BLaER1 (cell line): ENCODE results near the gene MOB2.
"Not testable (repeated sequence)": the region's sequence is repeated elsewhere in the genome, so short reads cannot be mapped to it uniquely, and the experiment has no call there.

Experiments used
- H3K27ac ChIP-seq: shearing (Covaris generic); formaldehyde crosslinking; 2 replicates; pipeline ENCODE4 v1.8.1; 2022
- H3K27me3 ChIP-seq: shearing (Covaris generic); formaldehyde crosslinking; 2 replicates; pipeline ENCODE4 v1.8.1; 2022
- H3K36me3 ChIP-seq: shearing (Covaris generic); formaldehyde crosslinking; 2 replicates; pipeline ENCODE4 v1.8.1; 2022
- H3K4me1 ChIP-seq: shearing (Covaris generic); formaldehyde crosslinking; 2 replicates; pipeline ENCODE4 v1.8.1; 2022
- H3K4me2 ChIP-seq: shearing (Covaris generic); formaldehyde crosslinking; 2 replicates; pipeline ENCODE4 v1.8.1; 2022
- H3K4me3 ChIP-seq: shearing (Covaris generic); formaldehyde crosslinking; 2 replicates; pipeline ENCODE4 v1.8.1; 2022
- H3K9ac ChIP-seq: shearing (Covaris generic); formaldehyde crosslinking; 2 replicates; pipeline ENCODE4 v1.8.1; 2022
- H3K9me3 ChIP-seq: shearing (Covaris generic); formaldehyde crosslinking; 2 replicates; pipeline ENCODE4 v1.8.1; 2022
- H4K20me1 ChIP-seq: shearing (Covaris generic); formaldehyde crosslinking; 2 replicates; pipeline ENCODE4 v1.8.1; 2022
- Cebpa-rat ChIP-seq: shearing (Covaris generic); IDR thresholded peaks from 2 replicates; pipeline ENCODE4 v1.8.1; 2022

Gene MOB2

DNA sequence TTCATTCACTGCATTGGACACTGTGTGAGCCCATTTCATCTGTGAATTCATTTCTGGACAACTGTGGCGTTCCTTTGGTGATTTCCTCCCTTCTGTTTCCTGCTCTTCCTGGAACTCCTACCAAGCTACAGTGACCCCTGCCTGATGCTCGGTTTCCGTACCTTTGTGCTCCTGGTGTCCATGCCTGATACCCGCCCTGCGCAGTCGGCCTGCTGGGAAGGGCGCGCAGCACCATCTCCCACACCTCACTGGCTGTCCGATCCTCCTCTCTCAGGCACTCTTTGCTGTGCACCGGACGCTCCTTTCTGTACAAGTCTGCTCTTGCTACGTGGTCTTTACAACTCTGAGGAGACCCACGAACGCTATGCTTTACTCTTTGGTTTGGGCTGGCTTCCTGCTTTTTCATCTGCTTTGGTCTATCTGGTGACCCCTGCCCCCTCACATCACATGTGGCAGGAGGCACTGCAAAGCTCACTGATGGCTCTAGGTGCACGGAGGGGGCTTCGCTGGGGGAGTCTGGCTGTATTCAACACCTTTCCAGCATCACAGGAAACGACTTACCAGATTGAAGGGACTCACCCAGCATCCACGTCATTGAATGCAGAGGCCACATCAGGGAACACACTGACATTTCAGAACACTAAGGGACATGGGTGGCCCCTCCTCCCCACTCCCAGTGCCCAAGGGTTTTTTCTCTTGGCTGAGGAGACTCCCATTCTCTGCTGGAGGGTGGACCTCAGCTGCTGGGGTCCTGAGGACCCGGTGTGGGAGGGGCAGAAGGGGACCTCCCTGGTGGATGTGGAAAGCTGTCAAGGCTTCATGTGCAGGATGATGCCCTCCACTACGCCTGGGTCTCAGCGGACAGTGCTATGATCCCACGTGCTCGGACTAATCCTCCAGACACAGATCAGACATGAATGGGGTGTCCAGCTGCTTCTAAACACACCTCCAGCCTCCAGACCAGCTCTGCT is 27.0 kb upstream of the MOB2 start:
- Histone ChIP-seq H3K4me2 (peak overlapping the region; percentile 84), H4K20me1 (peaks cover 95% of the 10 kb centered on the region), H3K4me3 (no peak overlapping the region), H3K27me3 (no peaks in the 10 kb centered on the region), H3K4me1 (peaks cover 93% of the 10 kb centered on the region), H3K36me3 (no peaks in the 10 kb centered on the region; the same call in 1 of the 2 replicates), H3K9ac (peak overlapping the region; percentile 46; the same call in 1 of the 2 replicates), H3K27ac (peak overlapping the region; percentile 26; the same call in 1 of the 2 replicates), H3K9me3 (no peaks in the 10 kb centered on the region)
- TF ChIP-seq Cebpa-rat, result no peak

- peaks cover 95% of the 10 kb centered on the region for H4K20me1 ChIP-seq
These were observed 26.1 kb upstream of the MOB2 start for GRCh38 chr11:1512531-1513258.

DNA sequence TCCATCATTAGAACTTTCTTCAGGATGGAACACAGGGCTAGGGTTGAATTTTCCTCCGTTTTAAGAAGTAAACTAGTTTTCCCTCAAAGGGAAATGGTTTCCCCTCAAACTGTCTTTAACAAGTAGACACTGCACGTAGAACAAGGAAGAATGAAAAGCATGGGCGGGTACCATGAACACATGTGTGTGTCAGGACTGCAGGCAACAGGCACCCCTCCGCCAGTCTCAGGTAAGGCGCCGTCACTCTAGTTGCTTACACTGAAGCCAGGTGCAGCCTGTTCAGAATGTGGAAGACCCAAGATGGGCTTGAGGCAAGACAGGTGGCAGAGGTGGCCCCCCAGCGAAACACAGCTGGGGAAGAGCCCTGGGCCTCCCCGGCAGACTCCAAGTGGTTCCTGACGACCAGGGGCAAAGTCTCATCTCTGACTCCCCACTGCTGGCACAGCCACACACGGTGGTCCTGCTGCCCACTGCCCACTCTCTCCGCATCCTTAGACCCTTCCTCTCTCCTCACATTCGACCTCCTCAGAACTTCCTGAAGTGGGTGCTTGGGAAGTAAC is 25.4 kb upstream of the MOB2 start:
- Histone ChIP-seq H3K36me3 (no peaks in the 10 kb centered on the region; the same call in 1 of the 2 replicates), H3K4me2 (peak overlapping the region; percentile 61), H3K4me1 (peaks cover 93% of the 10 kb centered on the region), H4K20me1 (peaks cover 95% of the 10 kb centered on the region), H3K27ac (peak overlapping the region; percentile 30; the same call in 1 of the 2 replicates), H3K9me3 (no peaks in the 10 kb centered on the region), H3K4me3 (no peak overlapping the region), H3K9ac (no peak overlapping the region), H3K27me3 (no peaks in the 10 kb centered on the region)
- no peak for TF ChIP-seq Cebpa-rat

More at GRCh38 chr11:1512531-1513258, 26.1 kb upstream of the MOB2 start:
- Histone ChIP-seq H3K27ac (peak overlapping the region; percentile 30; the same call in 1 of the 2 replicates), H3K4me1 (peaks cover 93% of the 10 kb centered on the region), H3K4me2 (peak overlapping the region; percentile 84)
- H3K9me3 ChIP-seq, H3K27me3 ChIP-seq, H3K36me3 ChIP-seq, H3K9ac ChIP-seq, H3K4me3 ChIP-seq: not testable (repeated sequence)

GRCh38 chr11:1510928-1511327 is 24.3 kb upstream of the MOB2 start:
- no peak for TF ChIP-seq Cebpa-rat
- H3K9me3 ChIP-seq, result no peaks in the 10 kb centered on the region
- H3K4me3 ChIP-seq, result no peak overlapping the region
- peak overlapping the region; percentile 61 for H3K4me2 ChIP-seq
- H4K20me1 ChIP-seq, result peaks cover 95% of the 10 kb centered on the region
- 0 out of 2 replicates have a peak overlapping the region, but pooled peaks have one; percentile 3 for H3K9ac ChIP-seq
- H3K36me3 ChIP-seq, result no peaks in the 10 kb centered on the region; the same call in 1 of the 2 replicates
- no peaks in the 10 kb centered on the region for H3K27me3 ChIP-seq
- no peak overlapping the region for H3K27ac ChIP-seq
- peaks cover 93% of the 10 kb centered on the region for H3K4me1 ChIP-seq

DNA sequence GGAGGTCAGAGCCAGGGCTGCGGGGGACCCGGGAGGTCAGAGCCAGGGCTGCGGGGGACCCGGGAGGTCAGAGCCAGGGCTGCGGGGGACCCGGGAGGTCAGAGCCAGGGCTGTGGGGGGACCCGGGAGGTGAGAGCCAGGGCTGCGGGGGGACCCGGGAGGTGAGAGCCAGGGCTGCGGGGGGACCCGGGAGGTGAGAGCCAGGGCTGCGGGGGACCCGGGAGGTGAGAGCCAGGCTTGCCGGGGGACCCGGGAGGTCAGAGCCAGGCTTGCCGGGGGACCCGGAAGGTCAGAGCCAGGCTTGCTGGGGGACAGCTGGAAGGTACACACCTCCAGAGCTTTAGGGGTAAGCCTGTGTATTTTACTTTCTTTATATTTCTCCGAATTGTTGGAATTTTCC is 23.8 kb upstream of the MOB2 start:
- peaks cover 93% of the 10 kb centered on the region for H3K4me1 ChIP-seq
- H3K27ac ChIP-seq, H3K4me2 ChIP-seq, H3K9me3 ChIP-seq, H3K9ac ChIP-seq, H3K36me3 ChIP-seq, H3K4me3 ChIP-seq, H3K27me3 ChIP-seq: not testable (repeated sequence)
- peaks cover 95% of the 10 kb centered on the region for H4K20me1 ChIP-seq

DNA sequence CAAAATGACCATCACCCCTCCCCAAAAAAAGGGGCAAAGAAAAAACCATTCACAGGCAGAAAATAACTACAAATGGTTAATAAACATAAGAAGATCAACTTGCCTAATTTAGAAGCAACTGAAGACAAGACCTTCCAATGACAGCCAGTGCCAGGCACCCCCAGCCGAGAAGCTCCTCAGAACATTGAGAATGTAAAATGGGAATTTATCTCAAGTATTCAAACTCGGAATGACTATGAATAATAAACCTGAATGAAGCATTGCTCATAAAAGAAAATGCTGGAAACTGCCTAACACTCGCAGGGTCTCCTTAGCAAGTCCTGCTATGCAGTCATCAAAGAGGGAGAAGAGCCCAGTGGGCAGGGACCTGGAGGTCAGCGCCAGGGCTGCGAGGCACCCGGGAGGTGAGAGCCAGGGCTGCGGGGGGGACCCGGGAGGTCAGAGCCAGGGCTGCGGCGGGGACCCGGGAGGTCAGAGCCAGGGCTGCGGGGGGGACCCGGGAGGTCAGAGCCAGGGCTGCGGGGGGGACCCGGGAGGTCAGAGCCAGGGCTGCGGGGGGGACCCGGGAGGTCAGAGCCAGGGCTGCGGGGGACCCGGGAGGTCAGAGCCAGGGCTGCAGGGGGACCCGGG is 23.2 kb upstream of the MOB2 start:
- Histone ChIP-seq H3K4me2 (peak overlapping the region; percentile 99), H3K4me1 (peaks cover 93% of the 10 kb centered on the region), H3K27me3 (no peaks in the 10 kb centered on the region), H3K9me3 (no peaks in the 10 kb centered on the region), H3K36me3 (no peaks in the 10 kb centered on the region; the same call in 1 of the 2 replicates), H3K27ac (no peak overlapping the region), H4K20me1 (peaks cover 95% of the 10 kb centered on the region), H3K9ac (no peak overlapping the region), H3K4me3 (no peak overlapping the region)
- TF ChIP-seq Cebpa-rat, result no peak

- H3K4me3 ChIP-seq, result no peak overlapping the region
- peak overlapping the region; percentile 99 for H3K4me2 ChIP-seq
- peaks cover 95% of the 10 kb centered on the region for H4K20me1 ChIP-seq
- H3K9me3 ChIP-seq, result no peaks in the 10 kb centered on the region
- peak overlapping the region; percentile 80 for H3K27ac ChIP-seq
- H3K4me1 ChIP-seq, result peaks cover 93% of the 10 kb centered on the region
- H3K9ac ChIP-seq, result peak overlapping the region; percentile 70; the same call in 1 of the 2 replicates
- H3K36me3 ChIP-seq, result no peaks in the 10 kb centered on the region
- no peak for TF ChIP-seq Cebpa-rat
- H3K27me3 ChIP-seq, result no peaks in the 10 kb centered on the region
These were observed 22.4 kb upstream of the MOB2 start for GRCh38 chr11:1508986-1509385.

DNA sequence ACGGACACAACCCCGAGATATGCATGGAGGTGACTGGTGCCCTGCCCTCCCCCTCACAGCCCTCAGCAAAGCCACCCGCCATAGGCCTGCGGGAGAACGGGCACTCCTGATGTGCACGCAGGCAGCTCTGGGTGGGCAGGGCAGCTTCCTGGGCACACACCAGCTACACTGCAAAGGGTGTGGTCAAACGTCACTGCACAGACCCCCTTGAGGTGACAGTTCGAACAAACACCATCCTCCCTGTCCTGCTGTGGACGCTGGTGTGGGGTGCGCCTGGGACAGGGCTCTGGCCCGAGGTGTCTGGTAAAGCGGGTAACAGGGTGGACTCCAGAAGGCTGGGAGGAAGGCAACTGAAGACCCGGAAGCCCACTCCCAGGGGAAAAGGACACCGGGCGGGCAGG is 21.9 kb upstream of the MOB2 start:
- H4K20me1 ChIP-seq, result peaks cover 95% of the 10 kb centered on the region
- H3K9me3 ChIP-seq, result no peaks in the 10 kb centered on the region
- peak overlapping the region; percentile 80 for H3K27ac ChIP-seq
- peaks cover 3% of the 10 kb centered on the region; the same call in 1 of the 2 replicates for H3K36me3 ChIP-seq
- H3K9ac ChIP-seq, result peak overlapping the region; percentile 70
- no peaks in the 10 kb centered on the region for H3K27me3 ChIP-seq
- peak overlapping the region; percentile 99 for H3K4me2 ChIP-seq
- H3K4me1 ChIP-seq, result peaks cover 93% of the 10 kb centered on the region
- H3K4me3 ChIP-seq, result peak overlapping the region; percentile 60
- no peak for TF ChIP-seq Cebpa-rat
